T-helper 17 cell (primary cell): ENCODE data around the gene TRIM41. TPM values are rescaled to one million over a fixed set of nuclear protein-coding genes. Genes with fewer than 3 reads are reported as not detected.

Source experiments
- ATAC-seq: fragments of 150-1000 bp; cut with Tn5 transposase; 2 replicates; pipeline ENCODE4 v1.10.0; 2021; ENCODE audit warnings: mild to moderate bottlenecking, moderate library complexity
- DNase-seq, 3 donors: peaks; one replicate each; pipeline versions ENCODE4 v3.0.0 to v3.0.0-alpha.2; 2020 to 2021
- H3K9me3 ChIP-seq: one replicate; pipeline ENCODE4 v1.7.0; 2013; ENCODE audit warnings: low read length, mild to moderate bottlenecking; ENCODE audit not compliant: control insufficient read depth, poor library complexity, severe bottlenecking
- H3K27ac Mint-ChIP-seq: one replicate; pipeline ENCODE4 v1.8.0; 2022; ENCODE audit warnings: mild to moderate bottlenecking, moderate library complexity, mixed read lengths
- H3K27me3 Mint-ChIP-seq: one replicate; pipeline ENCODE4 v1.8.0; 2022; ENCODE audit warnings: mixed read lengths
- H3K36me3 Mint-ChIP-seq: one replicate; pipeline ENCODE4 v1.8.0; 2022; ENCODE audit warnings: low read depth, mixed read lengths
- H3K4me1 Mint-ChIP-seq: one replicate; pipeline ENCODE4 v1.8.0; 2022; ENCODE audit warnings: mild to moderate bottlenecking, mixed read lengths
- H3K4me3 Mint-ChIP-seq: one replicate; pipeline ENCODE4 v1.8.0; 2022; ENCODE audit warnings: mild to moderate bottlenecking, moderate library complexity, mixed read lengths
- total RNA-seq, 4 donors: library from RNA in 2 of 4; stranded (reverse) in 2 of 4; gene quantifications; one replicate each; pipeline ENCODE4 v1.2.3 and lab custom pipeline; 2022 to 2026

The TRIM41 gene
- total RNA-seq, 2 donors from 2014 or later = 23.4 to 29.6 TPM

GRCh38 chr5:181245427-181246275 lies 22.6 kb downstream of the TRIM41 start:
- no peak for DNase-seq
- Mint-ChIP-seq H3K4me3 (peak overlapping the region; percentile 96), H3K36me3 (peaks cover 4% of the 10 kb centered on the region), H3K4me1 (peaks cover 59% of the 10 kb centered on the region), H3K27ac (peak overlapping the region; percentile 97), H3K27me3 (no peaks in the 10 kb centered on the region)
- H3K9me3 ChIP-seq = no peaks in the 10 kb centered on the region
- no peak for ATAC-seq

GRCh38 chr5:181246276-181247049 lies 23.4 kb downstream of the TRIM41 start:
- H3K36me3 Mint-ChIP-seq = peaks cover 5% of the 10 kb centered on the region
- peaks cover 63% of the 10 kb centered on the region for H3K4me1 Mint-ChIP-seq
- no peaks in the 10 kb centered on the region for H3K9me3 ChIP-seq
- DNase-seq (peak; percentile 26 to 70 (median 69)), ATAC-seq (peak; percentile 25)
- peak overlapping the region; percentile 96 for H3K4me3 Mint-ChIP-seq
- no peaks in the 10 kb centered on the region for H3K27me3 Mint-ChIP-seq
- peak overlapping the region; percentile 97 for H3K27ac Mint-ChIP-seq

- Mint-ChIP-seq H3K4me1 (peaks cover 52% of the 10 kb centered on the region), H3K36me3 (peaks cover 7% of the 10 kb centered on the region), H3K27ac (peak overlapping the region; percentile 97), H3K27me3 (no peaks in the 10 kb centered on the region), H3K4me3 (peak overlapping the region; percentile 96)
- H3K9me3 ChIP-seq = no peaks in the 10 kb centered on the region
- no peak for DNase-seq
- ATAC-seq = no peak
These were observed 25.2 kb downstream of the TRIM41 start for GRCh38 chr5:181248277-181248676.

GRCh38 chr5:181255276-181255675 lies 32.2 kb downstream of the TRIM41 start:
- no peaks in the 10 kb centered on the region for H3K27me3 Mint-ChIP-seq
- peak overlapping the region; percentile 66 for H3K27ac Mint-ChIP-seq
- ATAC-seq (no peak), DNase-seq (no peak)
- peaks cover 3% of the 10 kb centered on the region for H3K36me3 Mint-ChIP-seq
- no peak overlapping the region for H3K4me3 Mint-ChIP-seq
- peaks cover 56% of the 10 kb centered on the region for H3K4me1 Mint-ChIP-seq
- H3K9me3 ChIP-seq = no peaks in the 10 kb centered on the region

DNA sequence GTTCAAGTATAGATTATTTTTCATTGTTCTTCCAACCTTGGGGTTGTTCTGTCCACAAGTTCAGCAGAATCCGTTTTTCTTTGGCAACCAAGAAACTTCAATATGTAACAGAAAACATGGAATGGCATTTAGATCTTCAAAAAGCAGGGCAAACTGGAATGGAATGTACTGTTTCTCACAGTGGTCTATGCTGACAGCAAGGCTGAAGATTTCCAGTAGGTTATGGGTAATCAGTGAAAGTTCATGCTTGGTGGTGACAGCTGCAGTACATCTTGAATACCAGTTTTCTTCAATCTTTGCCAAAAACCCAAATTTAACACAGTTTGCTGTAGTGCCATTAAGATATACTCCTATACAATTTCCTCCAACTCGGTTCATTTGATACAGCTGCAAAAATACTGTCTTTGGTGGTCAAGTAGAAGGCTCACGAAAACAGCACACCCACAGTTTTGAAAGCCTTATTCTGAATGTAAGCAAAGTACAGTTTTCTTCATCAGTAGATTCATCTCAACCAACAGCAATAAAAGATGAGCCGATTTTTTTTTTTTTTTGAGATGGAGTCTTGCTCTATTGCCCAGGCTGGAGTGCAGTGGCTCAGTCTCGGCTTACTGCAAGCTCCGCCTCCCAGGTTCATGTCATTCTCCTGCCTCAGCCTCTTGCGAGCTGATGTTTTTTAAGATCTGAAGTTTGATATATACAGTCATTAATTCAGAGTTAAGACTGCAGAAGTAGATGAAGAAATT lies 32.9 kb downstream of the TRIM41 start:
- no peak for DNase-seq
- ATAC-seq = no peak
- no peak overlapping the region for H3K4me3 Mint-ChIP-seq
- H3K27me3 Mint-ChIP-seq = no peaks in the 10 kb centered on the region
- peaks cover 5% of the 10 kb centered on the region for H3K36me3 Mint-ChIP-seq
- peaks cover 60% of the 10 kb centered on the region for H3K4me1 Mint-ChIP-seq
- H3K27ac Mint-ChIP-seq = peak overlapping the region; percentile 66
- no peaks in the 10 kb centered on the region for H3K9me3 ChIP-seq

DNA sequence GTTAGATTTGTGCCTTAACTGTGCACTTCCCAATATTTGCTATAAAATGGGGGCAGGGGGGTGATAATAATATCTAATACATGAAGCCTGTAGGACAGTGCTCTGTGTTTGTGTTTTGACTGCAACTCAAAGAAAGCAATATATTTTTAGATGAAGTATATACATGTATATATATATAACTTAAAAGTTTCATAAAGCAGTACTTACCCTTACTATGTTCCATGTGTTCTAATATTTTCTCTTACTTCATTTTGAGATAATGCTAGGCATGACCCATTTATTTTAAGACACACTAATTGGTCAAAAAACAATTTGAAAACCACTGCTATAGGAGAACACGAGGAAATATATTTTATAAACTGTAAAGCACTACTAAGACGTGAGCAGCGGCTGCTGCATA lies 35.5 kb downstream of the TRIM41 start:
- DNase-seq (no peak), ATAC-seq (no peak)
- Mint-ChIP-seq H3K27ac (peak overlapping the region; percentile 100), H3K4me3 (peak overlapping the region; percentile 99), H3K27me3 (no peaks in the 10 kb centered on the region), H3K4me1 (peaks cover 52% of the 10 kb centered on the region), H3K36me3 (peaks cover 3% of the 10 kb centered on the region)
- H3K9me3 ChIP-seq = no peaks in the 10 kb centered on the region

- Mint-ChIP-seq H3K4me3 (peak overlapping the region; percentile 99), H3K27ac (peak overlapping the region; percentile 100), H3K36me3 (peaks cover 5% of the 10 kb centered on the region), H3K27me3 (no peaks in the 10 kb centered on the region), H3K4me1 (peaks cover 55% of the 10 kb centered on the region)
- H3K9me3 ChIP-seq = no peaks in the 10 kb centered on the region
- DNase-seq (no peak), ATAC-seq (no peak)
These were observed 36.2 kb downstream of the TRIM41 start for GRCh38 chr5:181259283-181259682.

DNA sequence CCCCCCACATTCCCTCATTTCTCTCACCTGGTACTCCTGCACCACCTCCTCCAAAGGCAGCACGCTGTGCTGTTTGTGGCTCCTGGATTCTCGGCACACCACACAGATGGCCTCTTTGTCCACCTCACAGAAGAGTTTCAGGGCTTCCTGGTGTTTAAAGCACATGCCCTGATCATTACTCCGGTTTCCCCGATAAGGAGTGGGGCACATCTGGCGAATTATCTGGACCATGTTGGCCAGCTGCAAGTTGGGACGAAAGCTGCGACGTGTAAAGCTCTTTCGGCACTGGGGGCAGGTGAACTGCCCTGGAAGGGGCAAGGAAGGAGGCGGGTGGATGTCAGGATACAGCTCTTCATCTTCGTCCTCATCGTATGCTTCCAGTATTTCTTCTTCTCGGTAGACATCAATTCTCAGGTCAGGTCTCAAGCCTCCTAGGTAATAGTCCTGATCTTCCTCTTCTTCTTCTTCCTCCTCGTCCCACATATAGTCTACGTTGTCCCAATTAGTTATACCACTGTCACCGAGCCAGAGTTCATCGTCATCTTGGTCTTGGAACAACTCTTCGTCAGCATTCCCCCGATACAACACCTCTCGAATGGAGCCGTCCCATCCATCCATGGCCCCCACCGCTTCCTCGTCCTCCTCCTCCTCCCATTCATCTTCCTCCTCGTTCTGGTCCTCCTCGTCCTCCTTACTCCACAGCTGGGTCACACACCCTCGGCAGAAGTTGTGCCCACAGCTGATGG lies 37.1 kb downstream of the TRIM41 start:
- no peaks in the 10 kb centered on the region for H3K27me3 Mint-ChIP-seq
- H3K27ac Mint-ChIP-seq = peak overlapping the region; percentile 100
- ATAC-seq (no peak), DNase-seq (no peak)
- no peaks in the 10 kb centered on the region for H3K9me3 ChIP-seq
- peaks cover 5% of the 10 kb centered on the region for H3K36me3 Mint-ChIP-seq
- H3K4me1 Mint-ChIP-seq = peaks cover 50% of the 10 kb centered on the region
- H3K4me3 Mint-ChIP-seq = peak overlapping the region; percentile 99

GRCh38 chr5:181260720-181261319 lies 37.7 kb downstream of the TRIM41 start, which contains the start of gene TRIM52:
TSS of gene TRIM52 (minus strand) at chr5:181261143. CDS start at chr5:181260813, 330 bp downstream.
- ATAC-seq (peak; percentile 84), DNase-seq (peak; percentile 83)
- Mint-ChIP-seq H3K27ac (peak within 1 kb of the TSS; percentile 100), H3K4me3 (peak within 1 kb of the TSS; percentile 99), H3K36me3 (peaks cover 5% of the 10 kb centered on the region), H3K4me1 (peaks cover 46% of the 10 kb centered on the region), H3K27me3 (no peaks in the 10 kb centered on the region)
- H3K9me3 ChIP-seq = no peaks in the 10 kb centered on the region

DNA sequence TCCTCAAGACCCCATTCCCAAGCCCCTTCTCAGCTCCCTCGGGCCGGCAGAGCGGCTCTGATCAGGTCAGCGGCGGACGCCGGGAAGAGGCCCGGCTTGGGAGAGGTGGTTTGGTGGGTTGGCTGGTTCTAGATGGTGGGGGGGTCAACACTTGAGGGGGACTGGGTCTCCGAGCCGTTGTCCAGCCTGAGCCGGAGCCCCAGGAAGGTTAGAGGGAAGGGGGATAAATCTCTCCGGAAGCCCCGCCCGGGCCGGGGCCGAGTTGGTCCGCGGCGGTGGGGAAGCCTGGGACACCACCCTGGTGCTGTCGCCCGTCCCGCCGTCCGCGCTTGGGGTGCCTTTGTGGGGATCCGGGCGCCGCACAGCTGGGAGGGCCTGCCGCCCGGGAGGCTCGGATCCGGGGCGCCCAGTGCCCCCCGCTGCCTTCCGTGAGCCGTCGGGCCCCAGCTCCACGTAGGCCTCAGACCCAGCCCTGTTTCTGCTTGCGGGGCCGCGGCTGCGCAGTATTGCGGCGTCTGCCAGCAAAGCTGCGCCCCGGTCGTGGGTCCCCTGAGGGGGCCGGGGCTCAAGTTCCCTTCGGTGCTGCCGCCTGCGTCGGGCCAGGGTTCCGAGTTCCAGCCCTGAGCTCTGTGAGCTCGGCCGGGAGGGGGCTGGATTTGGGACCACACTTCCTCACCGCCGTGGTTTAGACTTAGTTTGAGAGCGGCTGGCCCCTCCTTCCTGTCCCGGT lies 38.4 kb downstream of the TRIM41 start:
- peaks cover 5% of the 10 kb centered on the region for H3K36me3 Mint-ChIP-seq
- H3K27me3 Mint-ChIP-seq = no peaks in the 10 kb centered on the region
- H3K4me1 Mint-ChIP-seq = peaks cover 41% of the 10 kb centered on the region
- DNase-seq (peak; percentile 53 to 74 (median 69)), ATAC-seq (peak; percentile 68)
- H3K4me3 Mint-ChIP-seq = peak overlapping the region; percentile 99
- peak overlapping the region; percentile 100 for H3K27ac Mint-ChIP-seq
- no peaks in the 10 kb centered on the region for H3K9me3 ChIP-seq

DNA sequence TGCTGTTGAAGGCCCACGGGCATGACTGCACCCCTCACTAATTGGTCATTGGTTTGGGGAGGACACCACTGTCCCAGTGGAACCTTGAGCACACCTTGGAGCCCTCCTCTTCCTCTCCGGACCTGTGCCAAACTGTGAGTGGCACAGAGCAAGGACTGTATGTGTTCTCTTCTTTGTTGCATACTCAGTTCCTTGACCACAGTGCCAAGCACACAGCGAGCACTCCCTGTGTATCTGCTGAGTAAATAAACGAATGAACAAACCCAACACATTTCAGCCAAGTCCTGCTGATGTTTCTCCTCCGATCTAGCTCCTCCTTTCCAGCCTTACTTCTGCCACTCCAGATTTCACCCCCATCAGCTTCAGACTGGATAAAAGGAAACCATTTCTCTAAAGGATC lies 40.6 kb downstream of the TRIM41 start:
- Mint-ChIP-seq H3K4me1 (peaks cover 25% of the 10 kb centered on the region), H3K36me3 (peaks cover 5% of the 10 kb centered on the region), H3K4me3 (no peak overlapping the region), H3K27me3 (no peaks in the 10 kb centered on the region), H3K27ac (no peak overlapping the region)
- no peak for ATAC-seq
- DNase-seq = no peak
- H3K9me3 ChIP-seq = no peaks in the 10 kb centered on the region
